Loucy (cell line): ENCODE measurements around the gene WDR7.

Source experiments
- CTCF ChIP-seq: fragments of 200-600 bp; sonication (generic); conservative IDR thresholded peaks from 2 replicates; pipeline ENCODE4 v1.5.1; 2014; ENCODE audit warnings: mild to moderate bottlenecking, antibody characterized with exemption, low read length
- EZH2phosphoT487 ChIP-seq: fragments of 200-600 bp; IDR thresholded peaks from 2 replicates; pipeline ENCODE4 v1.6.1; 2018; ENCODE audit warnings: antibody characterized with exemption, mild to moderate bottlenecking, moderate library complexity, borderline replicate concordance

DNA sequence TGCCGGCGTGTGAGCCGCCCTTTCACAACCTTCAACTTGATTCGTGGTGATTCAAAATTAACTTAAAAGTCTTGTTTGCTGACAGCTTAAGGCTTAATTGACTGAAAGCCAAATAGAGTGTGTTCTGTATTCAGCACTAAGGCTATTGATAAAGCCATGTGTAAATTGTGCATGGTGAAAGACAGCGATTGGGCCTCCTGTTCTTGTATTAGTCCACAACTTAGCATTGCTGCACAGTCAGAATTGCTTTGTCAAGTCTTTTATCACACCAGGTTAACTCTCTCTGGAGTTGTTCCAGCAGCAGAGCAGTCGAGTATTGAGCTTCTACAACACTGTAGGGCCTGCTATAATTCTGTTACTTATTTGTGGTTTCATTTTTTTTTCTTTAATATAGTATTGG is 210.1 kb downstream of the WDR7 start:
- no peak for TF ChIP-seq CTCF
- no peak for TF ChIP-seq EZH2phosphoT487
